Small intestine (tissue), 7 donors: Measurements from ENCODE around the gene CAPN11. TPM values are rescaled to one million over a fixed set of nuclear protein-coding genes. Genes with fewer than 3 reads are reported as not detected.

ENCODE experiments used
- DNase-seq, 2 donors: peaks; one replicate each; pipeline versions ENCODE4 v3.0.0 to v3.0.0-alpha.2; 2013
- FAIRE-seq: peaks from 2 replicates; lab custom pipeline; 2012; peaks lifted over from hg19 to GRCh38; lab: Jason Lieb, UNC
- H3K27ac ChIP-seq, 3 donors: one replicate each; pipeline ENCODE4 v1.5.1; 2013; ENCODE audit warnings: low read length in 2 of 3, mild to moderate bottlenecking in 2 of 3, control low read depth in 1 of 3, inconsistent platforms in 1 of 3, low read depth in 1 of 3, moderate library complexity in 1 of 3
- H3K27me3 ChIP-seq, 3 donors: one replicate each; pipeline ENCODE4 v1.6.1; 2013; ENCODE audit warnings: low read length in 3 of 3, inconsistent platforms in 1 of 3; ENCODE audit not compliant: control insufficient read depth in 3 of 3, insufficient read depth in 3 of 3
- H3K36me3 ChIP-seq, 3 donors: one replicate each; pipeline ENCODE4 v1.6.1; 2013; ENCODE audit warnings: low read length in 3 of 3, inconsistent platforms in 1 of 3, low read depth in 1 of 3, mild to moderate bottlenecking in 1 of 3, moderate library complexity in 1 of 3; ENCODE audit not compliant: control insufficient read depth in 3 of 3, insufficient read depth in 2 of 3
- H3K4me1 ChIP-seq, 3 donors: one replicate each; pipeline ENCODE4 v1.6.1; 2013; ENCODE audit warnings: low read length in 2 of 3, inconsistent platforms in 1 of 3, low read depth in 1 of 3, mild to moderate bottlenecking in 1 of 3, moderate library complexity in 1 of 3; ENCODE audit not compliant: control insufficient read depth in 3 of 3, insufficient read depth in 2 of 3
- H3K4me3 ChIP-seq, 3 donors: one replicate each; pipeline ENCODE4 v1.5.1; 2013; ENCODE audit warnings: low read length in 3 of 3, control low read depth in 1 of 3, inconsistent platforms in 1 of 3, low read depth in 1 of 3, mild to moderate bottlenecking in 1 of 3, moderate library complexity in 1 of 3
- H3K9me3 ChIP-seq, 2 donors: one replicate each; pipeline ENCODE4 v1.6.1; 2013; ENCODE audit warnings: low read depth in 1 of 2, low read length in 1 of 2; ENCODE audit not compliant: control insufficient read depth in 2 of 2, insufficient read depth in 1 of 2
- WGBS, 3 donors: extraction: QIAGEN DNeasy Blood & Tissue Kit; methylation state at CpG; one replicate each; pipeline ENCODE4 v1.1.7; 2013; 5-methylcytosine and 5-hydroxymethylcytosine counted together
- polyA plus RNA-seq, 4 donors: library from polyadenylated mRNA; stranded (reverse) in 3 of 4; unstranded in 1 of 4; fragments of 200-250 nt in 3 of 4; fragments of 120-200 nt in 1 of 4; gene quantifications; one replicate each; pipeline versions ENCODE4 v1.2.1 to v1.2.3, GENCODE V29; 2013
- donor health status: healthy with polysubstance abuse.
- donor health status: control.
- donor health status: control.
- donor health status: Bipolar disorder and iron deficiency.
- donor health status: healthy.

The CAPN11 gene
- polyA plus RNA-seq, 4 donors = 0.18 TPM; not detected in 3

DNA sequence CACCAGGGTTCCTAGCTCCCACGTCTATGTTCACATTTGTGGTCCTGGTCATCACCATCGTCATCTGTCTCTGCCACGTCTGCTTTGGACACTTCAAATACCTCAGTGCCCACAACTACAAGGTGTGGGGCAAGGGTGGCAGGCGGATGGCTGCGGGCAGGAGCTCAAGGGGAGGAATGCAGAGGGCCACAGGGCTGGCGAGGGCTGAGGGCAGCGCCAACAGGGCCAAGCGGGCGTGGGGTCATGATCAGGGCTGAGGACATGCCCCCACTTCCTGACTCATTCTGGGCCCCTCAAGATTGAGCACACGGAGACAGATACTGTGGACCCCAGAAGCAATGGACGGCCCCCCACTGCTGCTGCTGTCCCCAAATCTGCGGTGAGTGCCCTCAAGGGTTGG is 4.6 kb upstream of the CAPN11 start:
- Histone ChIP-seq H3K36me3 (peaks cover 0 to 48% (median 9%) of the 10 kb centered on the region in 3 donors), H3K27ac (no peak overlapping the region), H3K9me3 (no peaks in the 10 kb centered on the region), H3K27me3 (no peaks in the 10 kb centered on the region), H3K4me1 (peaks cover 0 to 23% (median 0%) of the 10 kb centered on the region in 3 donors), H3K4me3 (no peak overlapping the region)
- FAIRE-seq = no peak
- no peak for DNase-seq
- 88 to 92% (median 91%) methylated on average over 12 of the region's 12 CpGs for WGBS, 3 donors

DNA sequence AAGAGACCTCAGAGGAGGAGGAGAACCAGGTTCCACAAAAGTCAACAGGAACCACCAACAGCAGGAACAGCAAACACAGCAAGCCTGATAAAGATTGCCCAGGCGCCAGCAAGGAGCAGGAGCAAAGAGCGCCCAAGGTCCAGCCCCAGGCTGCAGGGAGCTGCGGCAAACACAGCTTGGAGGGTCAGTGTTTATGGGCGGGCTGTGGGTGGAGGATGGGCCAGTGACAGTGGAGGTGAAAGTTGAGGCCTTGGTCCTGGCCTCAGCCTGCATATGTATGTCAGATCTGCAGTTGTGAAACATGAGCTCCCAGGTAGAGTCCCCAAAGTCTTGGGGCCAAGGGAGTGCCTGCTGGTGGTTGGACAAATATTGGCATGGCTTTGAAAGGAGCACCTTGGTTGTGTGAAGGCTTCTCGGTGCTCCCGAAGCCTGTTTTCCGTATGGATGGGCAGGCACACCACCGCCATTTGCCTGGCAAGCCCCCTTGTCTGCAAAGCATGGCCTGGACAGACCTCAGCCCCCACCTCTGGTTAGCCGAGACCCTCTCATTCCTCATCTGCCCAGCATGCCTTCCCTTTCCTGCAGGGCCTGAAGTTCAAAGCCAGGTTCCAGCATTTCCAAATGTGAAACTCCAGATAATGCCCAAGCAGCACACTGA is 2.0 kb upstream of the CAPN11 start:
- DNase-seq = peak; percentile 45 to 58
- Histone ChIP-seq H3K9me3 (no peaks in the 10 kb centered on the region), H3K4me1 (peaks cover 0 to 23% (median 0%) of the 10 kb centered on the region in 3 donors), H3K4me3 (no peak overlapping the region), H3K27ac (peak overlapping the region in 1 of 3 donors; percentile 14), H3K36me3 (peaks cover 0 to 32% (median 0%) of the 10 kb centered on the region in 3 donors), H3K27me3 (no peaks in the 10 kb centered on the region)
- 48 to 74% (median 51%) methylated on average over 9 of the region's 9 CpGs for WGBS, 3 donors
- FAIRE-seq = no peak

DNA sequence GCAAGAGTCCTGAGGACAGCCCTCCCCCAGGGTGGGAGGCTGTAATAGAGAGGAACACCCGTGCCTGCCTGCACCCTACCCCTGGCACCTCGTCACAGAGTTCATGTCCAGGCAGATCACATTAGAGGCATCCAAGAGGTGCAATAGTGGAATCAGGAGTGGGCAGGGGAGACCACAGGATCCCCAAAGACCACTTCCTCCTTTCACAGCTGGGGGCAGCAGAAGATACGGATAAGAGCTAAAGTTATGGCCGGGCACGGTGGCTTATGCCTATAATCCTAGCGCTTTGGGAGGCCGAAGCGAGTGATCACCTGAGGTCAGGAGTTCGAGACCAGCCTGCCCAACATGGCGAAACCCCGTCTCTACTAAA is 1.5 kb upstream of the CAPN11 start:
- WGBS, 3 donors = 72 to 84% (median 84%) methylated on average over 11 of the region's 11 CpGs
- peaks cover 0 to 23% (median 0%) of the 10 kb centered on the region in 3 donors for H3K4me1 ChIP-seq
- H3K27ac ChIP-seq = no peak overlapping the region
- DNase-seq (no peak), FAIRE-seq (no peak)
- peaks cover 0 to 32% (median 0%) of the 10 kb centered on the region in 3 donors for H3K36me3 ChIP-seq
- no peak overlapping the region for H3K4me3 ChIP-seq
- no peaks in the 10 kb centered on the region for H3K27me3 ChIP-seq
- H3K9me3 ChIP-seq = no peaks in the 10 kb centered on the region

DNA sequence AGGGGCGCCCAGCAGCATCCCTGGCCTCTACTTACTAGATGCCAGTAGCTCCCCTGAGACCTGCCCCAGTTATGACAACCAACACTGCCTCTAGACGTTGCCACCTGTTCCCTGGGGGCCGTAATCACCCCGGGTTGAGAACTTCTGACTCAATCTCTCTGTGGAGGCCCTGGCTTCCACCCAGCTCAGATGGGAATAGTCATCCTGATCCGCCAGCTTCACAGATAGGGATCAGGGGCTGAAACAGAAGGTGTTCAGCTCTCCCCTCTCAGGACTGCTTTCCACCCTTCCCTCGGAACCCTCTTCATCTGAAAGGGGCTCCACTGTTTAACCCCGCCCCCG is 3.3 kb downstream of the CAPN11 start:
- H3K27ac ChIP-seq = no peak overlapping the region
- FAIRE-seq (no peak), DNase-seq (no peak)
- 53 to 69% (median 68%) methylated on average over 7 to 8 of the region's 8 CpGs for WGBS, 3 donors
- H3K9me3 ChIP-seq = no peaks in the 10 kb centered on the region
- peaks cover 0 to 3% (median 3%) of the 10 kb centered on the region in 3 donors for H3K27me3 ChIP-seq
- H3K36me3 ChIP-seq = no peaks in the 10 kb centered on the region
- no peak overlapping the region for H3K4me3 ChIP-seq
- H3K4me1 ChIP-seq = no peaks in the 10 kb centered on the region

DNA sequence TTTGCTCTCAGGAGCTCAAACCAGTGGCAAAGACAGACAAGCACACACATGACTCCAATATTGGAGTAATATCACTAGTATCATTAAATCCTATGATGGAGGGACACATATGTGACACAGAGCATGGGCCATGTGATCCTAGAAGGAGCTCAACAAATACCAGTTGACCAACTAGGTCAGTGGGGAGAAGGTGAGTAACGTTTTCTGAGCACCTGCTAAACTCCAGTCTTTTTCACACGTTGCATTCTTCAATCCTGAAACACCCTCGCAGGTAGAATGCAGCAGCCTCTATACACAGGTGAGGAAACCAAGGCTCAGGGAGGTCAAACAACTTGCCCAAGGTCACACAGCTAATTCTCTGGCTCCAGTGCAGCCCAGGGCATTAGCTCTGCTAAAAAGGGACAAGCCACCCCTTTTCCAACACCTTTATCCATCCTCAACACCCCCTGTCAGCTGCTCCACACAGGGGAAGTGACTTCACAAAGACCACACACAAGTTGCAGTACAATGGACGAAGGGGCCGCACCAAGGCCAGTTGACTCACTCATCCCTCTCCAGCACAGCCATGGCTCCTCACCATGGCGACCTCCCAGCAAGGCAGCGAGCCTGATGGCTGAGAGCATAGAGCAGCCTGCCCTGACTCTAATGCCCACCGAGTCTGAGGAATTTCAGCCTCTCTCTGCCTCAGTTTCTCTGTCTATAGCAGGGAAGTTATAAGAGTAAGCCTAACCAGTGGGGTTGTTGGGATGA is 4.4 kb downstream of the CAPN11 start:
- Histone ChIP-seq H3K36me3 (no peaks in the 10 kb centered on the region), H3K27ac (no peak overlapping the region), H3K27me3 (peaks cover 0 to 3% (median 3%) of the 10 kb centered on the region in 3 donors), H3K4me1 (no peaks in the 10 kb centered on the region), H3K4me3 (no peak overlapping the region), H3K9me3 (no peaks in the 10 kb centered on the region)
- 72 to 79% (median 77%) methylated on average over 8 of the region's 8 CpGs for WGBS, 3 donors
- FAIRE-seq (no peak), DNase-seq (no peak)

DNA sequence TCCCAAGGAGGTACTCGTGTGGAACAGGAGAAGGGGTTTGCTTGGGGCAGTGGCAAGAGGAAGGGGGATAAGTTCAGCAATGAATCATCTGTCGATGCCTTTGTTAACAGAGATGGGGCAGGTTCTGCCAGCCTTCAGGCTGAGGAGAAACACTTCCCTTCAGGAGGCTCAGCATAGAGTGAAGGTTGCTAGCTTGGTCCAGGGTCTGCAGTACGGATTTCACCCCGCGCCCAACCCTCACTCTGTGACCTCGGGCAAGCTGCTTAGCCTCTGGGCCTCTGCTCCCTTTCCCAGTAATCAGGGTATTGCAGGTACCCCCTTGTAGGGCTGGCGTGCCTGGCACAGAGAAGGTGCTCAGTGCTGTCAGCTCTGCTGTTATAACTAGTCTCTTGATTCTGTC is 7.5 kb downstream of the CAPN11 start:
- no peak for FAIRE-seq
- Histone ChIP-seq H3K27ac (no peak overlapping the region), H3K4me3 (no peak overlapping the region), H3K27me3 (peaks cover 0 to 7% (median 3%) of the 10 kb centered on the region in 3 donors), H3K4me1 (no peaks in the 10 kb centered on the region), H3K9me3 (no peaks in the 10 kb centered on the region), H3K36me3 (no peaks in the 10 kb centered on the region)
- DNase-seq = no peak
- 70 to 84% (median 72%) methylated on average over 7 of the region's 7 CpGs for WGBS, 3 donors

DNA sequence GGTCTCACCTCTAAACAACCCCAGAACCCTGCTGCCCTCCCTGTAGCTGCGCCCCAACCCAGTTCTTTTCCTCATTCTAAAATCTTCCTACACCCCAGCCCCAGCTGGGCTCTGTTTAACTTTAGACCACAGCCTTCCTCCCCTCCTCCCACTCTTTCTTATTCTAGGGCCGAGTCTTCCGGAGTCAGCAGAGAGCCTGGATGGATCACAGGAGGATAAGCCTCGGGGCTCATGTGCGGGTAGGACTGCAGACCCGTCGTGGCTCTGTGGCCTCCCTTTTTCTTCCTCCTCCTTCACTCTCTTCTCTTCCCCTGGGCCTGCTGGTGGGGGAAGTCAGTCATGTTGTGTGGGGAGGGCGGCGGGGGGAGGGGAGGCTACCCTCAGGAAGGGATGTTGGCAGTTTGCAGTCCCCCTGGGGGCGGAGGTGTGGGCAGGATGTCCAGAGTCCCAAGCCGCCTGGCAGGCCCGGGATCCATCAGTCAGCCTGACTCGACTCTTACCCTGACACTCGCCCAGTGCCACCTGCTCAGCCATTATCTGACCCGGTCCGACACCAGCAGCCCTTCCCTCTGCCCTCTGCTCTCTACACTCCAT is 8.1 kb downstream of the CAPN11 start:
- Histone ChIP-seq H3K9me3 (no peaks in the 10 kb centered on the region), H3K4me3 (no peak overlapping the region), H3K27ac (no peak overlapping the region), H3K27me3 (peaks cover 0 to 7% (median 3%) of the 10 kb centered on the region in 3 donors), H3K4me1 (no peaks in the 10 kb centered on the region), H3K36me3 (no peaks in the 10 kb centered on the region)
- FAIRE-seq (no peak), DNase-seq (no peak)
- WGBS, 3 donors = 48 to 59% (median 57%) methylated on average over 11 to 16 of the region's 16 CpGs

DNA sequence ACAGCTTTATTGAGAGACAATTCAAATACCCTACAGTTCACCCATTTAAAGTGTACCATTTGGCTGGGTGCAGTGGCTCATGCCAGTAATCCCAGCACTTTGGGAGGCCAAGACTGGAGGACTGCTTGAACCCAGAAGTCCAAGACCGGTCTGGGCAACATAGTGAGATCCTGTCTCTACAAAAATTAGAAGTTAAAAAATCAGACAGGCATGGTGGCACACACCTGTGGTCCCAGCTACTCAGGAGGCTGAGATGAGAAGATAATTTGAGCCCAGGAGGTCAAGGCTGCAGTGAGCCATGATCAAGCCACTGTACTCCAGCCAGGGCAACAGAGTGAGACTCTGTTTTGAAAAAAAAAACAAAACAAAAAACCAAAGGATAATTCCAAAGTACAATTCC is 8.9 kb downstream of the CAPN11 start:
- Histone ChIP-seq H3K27me3 (peaks cover 0 to 7% (median 3%) of the 10 kb centered on the region in 3 donors), H3K36me3 (no peaks in the 10 kb centered on the region), H3K27ac (no peak overlapping the region), H3K4me3 (no peak overlapping the region), H3K9me3 (no peaks in the 10 kb centered on the region), H3K4me1 (peaks cover 0 to under 1% (median 0%) of the 10 kb centered on the region in 3 donors)
- DNase-seq (no peak), FAIRE-seq (no peak)
- 87 to 97% (median 95%) methylated on average over 1 of the region's 1 CpG for WGBS, 3 donors
